ENCODE measurements around the gene MED27.

The MED27 gene

DNA sequence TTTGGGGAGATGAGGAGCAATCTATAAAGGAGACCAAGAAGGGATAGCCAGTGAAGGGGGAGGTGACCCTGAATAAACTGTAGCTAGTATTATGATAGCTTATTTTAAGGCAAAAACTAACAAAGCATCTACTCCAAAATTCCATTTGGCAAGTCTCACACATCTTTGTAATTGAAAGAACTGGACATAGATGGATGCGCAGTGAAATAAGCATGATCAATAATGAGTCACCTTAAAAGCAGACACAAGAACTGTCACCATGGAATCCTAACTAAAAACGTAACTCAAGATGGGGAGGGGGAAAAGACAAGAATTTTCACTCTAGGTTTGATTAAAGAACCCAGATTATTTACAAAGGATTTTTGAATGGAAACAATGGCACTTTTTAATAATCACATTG, 164.5 kb downstream of the MED27 start:
- no peak for DNase-seq
- in situ Hi-C loops (cut with MboI; ENCODE audit: low pct_unique_long_range_greater_than_20kb, low sequenced_read_pairs) = no loop called here

DNA sequence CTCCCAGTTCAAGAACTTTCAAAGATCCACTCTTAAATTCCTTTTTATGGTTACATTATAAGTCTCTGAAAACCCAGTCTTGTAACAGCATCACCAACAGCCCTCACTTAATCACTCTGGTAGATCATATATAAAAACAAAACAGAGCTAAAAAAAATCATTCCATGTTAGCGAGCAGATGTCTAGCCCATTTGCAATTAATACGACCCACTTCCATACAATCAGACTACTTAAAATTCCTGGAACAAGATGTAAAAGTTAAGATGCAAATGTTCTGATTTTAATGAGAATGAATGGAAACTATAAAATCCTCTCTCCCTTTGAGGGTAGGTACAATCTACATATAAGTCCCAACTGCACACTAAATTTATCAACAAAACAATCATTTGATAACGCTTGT, 167.0 kb downstream of the MED27 start:
- in situ Hi-C loops (cut with MboI; ENCODE audit: low pct_unique_long_range_greater_than_20kb, low sequenced_read_pairs) = no loop called here
- no peak for DNase-seq

DNA sequence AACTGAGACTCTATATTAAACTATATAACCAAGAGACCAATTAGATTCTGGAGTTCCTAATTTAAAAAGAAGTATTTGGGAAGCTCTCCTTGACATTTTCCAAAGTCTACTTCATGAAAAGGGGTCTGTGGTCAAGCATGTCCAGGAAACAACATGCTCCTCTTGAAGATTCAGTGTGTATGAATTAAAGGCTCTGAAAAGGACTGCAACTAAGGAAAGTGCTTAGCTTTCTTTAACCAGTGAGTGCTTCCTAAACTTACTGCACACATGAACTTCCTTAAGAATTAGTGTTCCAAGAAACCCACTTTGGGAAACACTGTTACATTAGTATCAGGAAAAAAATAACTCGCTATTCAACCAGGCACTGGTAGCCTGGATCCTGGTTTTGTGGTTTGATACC, 167.6 kb downstream of the MED27 start:
- in situ Hi-C loops (cut with MboI; ENCODE audit: low pct_unique_long_range_greater_than_20kb, low sequenced_read_pairs) = no loop called here

DNA sequence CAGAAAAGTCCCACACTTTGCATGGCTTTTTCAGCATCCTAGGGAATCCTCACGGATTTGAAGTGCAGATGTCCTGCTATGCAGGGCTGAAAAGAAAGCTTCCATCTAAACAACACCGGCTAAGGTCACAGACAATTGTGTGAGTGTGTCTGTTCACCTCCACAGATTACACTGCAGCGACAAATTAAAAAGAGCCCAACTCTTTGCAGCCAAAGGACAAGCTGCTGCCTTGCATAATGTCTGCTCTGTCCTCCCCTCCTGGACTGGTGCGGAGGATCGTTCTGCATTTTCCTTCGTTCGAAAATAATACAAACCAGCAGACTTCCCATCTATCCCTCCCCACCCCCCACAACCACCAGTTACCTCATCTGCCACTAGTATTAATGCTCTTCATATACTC, 169.1 kb downstream of the MED27 start:
- DNase-seq = no peak
- in situ Hi-C loops (cut with MboI; ENCODE audit: low pct_unique_long_range_greater_than_20kb, low sequenced_read_pairs) = no loop called here

More for the DNA sequence above, 167.6 kb downstream of the MED27 start:
- DNase-seq = no peak

DNA sequence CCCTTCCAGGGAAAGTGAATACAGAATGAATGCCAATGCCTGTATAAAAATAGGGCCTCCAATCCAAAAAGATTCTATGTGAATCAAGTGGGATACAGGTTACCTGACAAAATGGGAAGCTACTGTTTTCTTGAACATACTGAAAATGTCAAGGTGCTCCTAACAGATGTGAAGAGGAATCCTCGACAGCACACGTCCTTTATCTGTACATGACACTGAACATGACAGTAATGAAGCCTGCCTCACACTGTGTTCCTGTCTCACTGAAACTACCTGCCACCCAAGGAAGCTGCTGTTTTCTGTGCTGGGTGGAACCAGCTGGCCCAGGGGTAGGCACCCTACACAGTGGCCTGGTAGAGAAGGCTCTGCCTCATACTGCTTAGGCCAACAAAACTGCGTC, 174.5 kb downstream of the MED27 start:
- DNase-seq = no peak
- in situ Hi-C loops (cut with MboI; ENCODE audit: low pct_unique_long_range_greater_than_20kb, low sequenced_read_pairs) = no loop called here

DNA sequence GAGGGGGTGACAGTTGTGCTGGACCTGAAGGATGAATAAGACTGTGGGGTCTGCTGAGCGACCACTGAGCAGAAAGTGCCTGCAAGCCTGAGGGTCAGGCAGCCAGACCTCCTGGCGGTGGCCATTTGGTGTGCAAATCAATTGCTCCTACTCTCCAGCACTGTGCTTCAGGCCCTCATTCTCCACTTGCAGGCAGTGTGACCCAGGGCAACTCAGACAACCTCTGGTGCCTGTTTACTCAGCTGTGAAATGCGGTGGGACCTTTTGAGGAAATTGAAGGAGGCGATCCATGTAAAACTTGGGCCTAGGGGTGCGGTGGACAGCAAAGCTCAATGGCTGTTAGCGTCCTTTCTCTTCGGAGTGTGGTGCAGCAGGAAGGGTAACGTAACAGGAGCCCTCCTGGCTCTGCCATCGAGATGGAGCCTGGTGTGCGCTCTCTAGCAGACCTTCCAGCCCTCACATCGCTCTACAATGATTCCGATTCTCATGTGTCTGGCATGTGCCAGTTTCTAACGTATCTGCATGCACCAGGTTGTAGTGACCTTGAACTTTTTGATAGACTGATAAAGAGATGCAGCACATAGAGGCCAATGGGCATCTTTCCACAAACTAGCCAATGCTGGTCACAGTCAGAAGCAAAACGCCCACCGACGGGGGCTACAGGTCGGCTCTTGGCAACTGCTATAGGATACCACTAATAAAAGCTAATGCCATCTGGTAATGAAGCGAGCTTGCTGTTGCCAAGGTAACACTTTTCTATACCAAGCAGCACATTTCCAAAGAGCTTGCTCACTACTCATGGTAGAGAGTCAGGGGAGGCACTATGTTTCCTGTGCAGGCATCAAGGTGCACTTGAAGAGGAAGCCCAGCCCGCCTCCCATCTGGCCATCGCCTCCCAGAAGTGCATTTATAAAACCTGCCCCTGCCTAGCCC, 180.1 kb downstream of the MED27 start:
- DNase-seq = no peak
- in situ Hi-C loops (cut with MboI; ENCODE audit: low pct_unique_long_range_greater_than_20kb, low sequenced_read_pairs) = no loop called here

DNA sequence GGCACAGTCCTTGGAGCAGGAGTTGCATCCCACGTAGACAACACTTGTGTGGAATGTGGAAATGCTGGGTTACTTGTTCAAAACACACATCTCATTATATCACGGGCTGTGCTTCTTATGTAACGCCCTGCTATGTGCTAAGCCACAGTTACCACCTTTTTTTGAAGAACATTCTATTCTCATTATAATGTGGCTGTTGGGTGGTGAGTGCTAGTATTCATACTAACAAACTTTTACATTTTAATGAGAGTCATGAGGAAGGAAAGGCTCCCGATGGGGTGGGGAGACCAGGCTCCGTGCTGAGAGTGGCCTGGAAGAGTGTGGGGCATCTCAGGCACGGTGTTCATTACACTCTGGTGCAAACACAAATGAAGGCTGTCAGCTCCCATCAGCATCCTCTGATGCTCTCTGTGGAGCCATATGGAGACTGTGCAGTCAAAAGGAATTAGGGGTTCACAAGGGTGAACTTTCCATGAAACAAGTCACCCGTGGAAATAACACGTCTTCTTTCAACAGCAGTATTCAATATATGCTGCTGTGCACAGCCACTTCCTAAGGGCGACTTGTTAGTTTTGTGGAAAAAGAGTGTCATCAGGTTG, 186.7 kb downstream of the MED27 start:
- no peak for DNase-seq
- in situ Hi-C loops (cut with MboI; ENCODE audit: low pct_unique_long_range_greater_than_20kb, low sequenced_read_pairs) = no loop called here

DNA sequence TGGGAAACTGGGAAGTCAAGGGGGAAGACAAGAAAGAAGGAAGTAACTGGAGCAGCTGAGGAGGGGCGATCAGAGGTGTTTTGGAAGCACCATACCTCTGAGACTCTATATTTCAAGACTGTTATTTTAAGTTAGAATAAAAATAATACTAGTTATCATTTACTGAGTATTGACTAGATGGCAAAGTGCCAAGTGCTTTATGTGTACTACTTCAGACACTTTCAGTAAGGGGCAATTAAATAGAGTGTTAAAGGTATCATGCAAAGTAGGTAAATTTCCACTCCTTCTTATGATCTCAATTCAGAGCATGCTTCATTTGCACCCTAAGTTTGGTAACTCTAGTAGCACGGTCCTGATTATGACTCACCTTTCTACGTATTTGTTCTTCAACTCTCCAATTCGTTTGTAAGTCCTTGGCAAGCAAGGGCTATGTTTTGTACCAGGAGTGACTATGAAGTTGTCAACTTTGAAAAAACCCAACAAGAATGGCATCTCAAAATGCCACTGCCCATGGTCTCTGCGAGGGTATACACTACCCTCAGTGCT, 187.4 kb downstream of the MED27 start:
- no peak for DNase-seq
- in situ Hi-C loops (cut with MboI; ENCODE audit: low pct_unique_long_range_greater_than_20kb, low sequenced_read_pairs) = no loop called here

DNA sequence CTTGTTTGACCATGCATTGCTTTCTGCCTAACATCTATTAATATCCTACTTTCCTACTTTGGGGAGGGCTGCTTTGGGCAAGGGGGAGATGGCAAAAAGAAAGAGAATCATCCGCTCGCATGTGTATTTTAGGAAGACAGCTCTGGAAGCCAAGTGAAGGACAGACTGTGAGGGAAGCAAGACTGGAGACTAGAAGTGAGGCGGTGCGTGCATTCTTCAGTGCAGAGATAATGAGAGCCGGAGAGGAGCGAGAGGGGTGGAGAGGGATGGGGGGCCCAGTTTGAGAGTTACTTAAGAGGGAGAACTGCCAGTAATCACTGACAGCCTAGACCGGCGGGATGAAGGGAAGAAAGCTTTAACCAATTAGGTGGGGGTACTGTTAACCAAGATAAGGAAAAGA, 188.1 kb downstream of the MED27 start:
- in situ Hi-C loops (cut with MboI; ENCODE audit: low pct_unique_long_range_greater_than_20kb, low sequenced_read_pairs) = no loop called here
- DNase-seq = no peak

DNA sequence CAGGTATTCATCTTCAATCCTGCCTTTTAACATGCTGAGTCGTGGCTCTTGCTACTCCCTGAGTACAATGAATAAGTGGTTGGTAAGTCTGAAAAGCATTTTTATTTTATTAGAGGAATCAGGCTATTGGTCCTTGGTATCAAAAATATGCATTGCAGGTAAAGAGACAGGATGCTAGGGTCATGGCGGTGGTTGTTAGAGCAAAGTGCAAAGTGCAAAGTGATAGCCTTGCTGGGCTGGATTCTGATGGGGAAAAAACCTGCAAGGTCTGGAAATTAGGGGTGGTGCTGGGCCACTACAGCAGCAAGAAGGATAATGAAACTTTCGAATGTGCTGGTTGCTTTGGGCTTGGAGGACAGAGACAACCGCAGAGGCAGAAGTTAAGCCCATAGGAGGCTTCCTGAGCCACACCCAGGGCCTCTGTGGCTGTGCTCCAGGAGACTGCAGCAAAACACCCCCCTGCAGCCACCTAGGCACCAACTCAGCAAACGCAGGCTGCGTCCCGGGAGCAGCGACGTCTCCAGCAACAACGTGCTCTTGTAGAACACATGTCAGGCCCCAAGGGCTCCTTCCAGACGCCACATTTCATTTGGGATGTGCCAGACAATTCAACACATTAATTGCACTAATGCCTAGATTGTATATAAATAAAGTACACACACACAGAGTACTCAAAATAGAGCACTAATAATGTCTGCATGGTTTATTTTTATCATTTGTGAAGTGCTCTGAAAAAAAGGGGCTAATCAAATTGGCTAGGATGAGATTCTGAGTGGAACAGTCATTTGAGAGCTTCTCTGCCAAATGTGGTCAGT, 190.0 kb downstream of the MED27 start:
- in situ Hi-C loops (cut with MboI; ENCODE audit: low pct_unique_long_range_greater_than_20kb, low sequenced_read_pairs) = no loop called here
- DNase-seq = no peak

DNA sequence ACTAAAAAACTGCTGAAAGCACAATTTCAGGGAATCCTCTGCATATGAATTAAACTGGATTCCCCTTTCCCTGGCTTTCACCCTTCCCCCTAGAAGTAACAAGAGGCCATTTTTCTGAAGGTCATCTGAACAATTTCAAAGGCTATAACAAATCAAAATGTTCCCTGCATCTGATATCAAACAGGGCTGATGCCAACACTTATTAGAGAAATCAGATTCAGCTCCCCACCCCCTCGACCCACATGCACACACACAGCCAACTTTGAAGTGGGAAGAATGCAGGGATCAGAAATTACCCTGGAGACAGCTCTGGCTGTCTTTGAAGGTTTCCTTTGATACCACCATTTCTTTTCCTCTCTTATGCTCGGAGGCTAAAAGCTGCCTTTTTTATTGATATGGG, 190.7 kb downstream of the MED27 start:
- no peak for DNase-seq
- in situ Hi-C loops (cut with MboI; ENCODE audit: low pct_unique_long_range_greater_than_20kb, low sequenced_read_pairs) = no loop called here

DNA sequence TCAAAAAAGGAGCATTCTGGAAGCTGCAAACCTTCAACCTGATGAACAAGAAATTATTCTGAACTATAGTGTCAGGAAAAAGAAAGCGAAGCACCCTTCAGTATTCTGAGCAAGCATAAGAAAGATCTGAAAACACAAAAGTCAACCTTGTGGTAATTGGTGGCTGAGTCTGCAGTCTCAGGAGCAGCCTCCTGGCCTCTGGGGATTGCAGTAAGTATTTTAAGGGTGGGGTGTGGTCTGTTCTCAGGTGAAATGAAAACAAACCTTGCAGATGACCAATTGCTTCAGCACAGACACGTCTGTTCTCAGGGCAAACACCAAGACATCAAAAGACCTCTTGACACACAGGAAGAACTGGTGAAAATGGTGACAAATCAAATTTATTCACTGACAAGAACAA, 192.0 kb downstream of the MED27 start:
- in situ Hi-C loops (cut with MboI; ENCODE audit: low pct_unique_long_range_greater_than_20kb, low sequenced_read_pairs) = no loop called here
- no peak for DNase-seq

DNA sequence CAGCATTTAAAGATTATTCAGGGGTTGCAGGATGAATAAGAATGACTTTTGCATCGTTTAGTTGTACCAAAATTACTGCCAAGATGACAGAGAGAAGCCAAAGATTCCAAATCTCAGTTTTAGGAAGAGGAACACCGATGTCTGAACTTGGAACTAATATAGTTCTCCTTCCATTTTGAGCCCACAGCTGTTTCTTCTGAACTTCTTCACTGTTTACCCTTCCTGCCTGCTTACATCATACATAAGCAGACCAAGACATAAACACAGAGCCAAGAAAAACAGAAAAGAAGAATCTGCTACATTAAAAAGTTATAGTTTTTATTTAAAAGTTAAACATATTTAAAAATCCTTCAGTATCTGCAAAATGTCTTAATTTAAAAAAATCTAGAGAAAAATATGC, 192.8 kb downstream of the MED27 start:
- in situ Hi-C loops (cut with MboI; ENCODE audit: low pct_unique_long_range_greater_than_20kb, low sequenced_read_pairs) = no loop called here
- no peak for DNase-seq

DNA sequence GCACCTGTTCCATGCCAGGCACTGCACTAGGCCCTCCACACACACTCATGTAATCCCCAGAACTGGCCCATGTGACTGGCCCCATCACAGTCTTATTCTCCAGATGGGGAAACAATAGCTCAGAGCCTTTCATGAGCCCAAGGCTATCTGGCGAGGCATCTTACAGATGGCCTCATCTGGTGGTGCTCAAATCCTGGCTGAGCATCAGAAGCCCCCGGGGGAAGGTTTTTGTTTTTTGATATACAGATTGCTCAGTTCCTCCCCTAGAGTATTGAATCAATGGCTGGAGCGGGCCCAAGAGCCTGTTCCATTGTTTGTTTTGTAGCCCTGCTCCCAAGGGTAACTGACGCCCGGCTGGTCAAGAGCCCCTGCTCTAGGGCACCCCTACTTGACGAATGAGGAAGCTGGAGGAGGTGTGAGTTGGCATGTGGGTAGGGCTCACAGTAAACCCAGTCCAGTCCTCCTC, 194.5 kb downstream of the MED27 start:
- no peak for DNase-seq
- in situ Hi-C loops (cut with MboI; ENCODE audit: low pct_unique_long_range_greater_than_20kb, low sequenced_read_pairs) = no loop called here

DNA sequence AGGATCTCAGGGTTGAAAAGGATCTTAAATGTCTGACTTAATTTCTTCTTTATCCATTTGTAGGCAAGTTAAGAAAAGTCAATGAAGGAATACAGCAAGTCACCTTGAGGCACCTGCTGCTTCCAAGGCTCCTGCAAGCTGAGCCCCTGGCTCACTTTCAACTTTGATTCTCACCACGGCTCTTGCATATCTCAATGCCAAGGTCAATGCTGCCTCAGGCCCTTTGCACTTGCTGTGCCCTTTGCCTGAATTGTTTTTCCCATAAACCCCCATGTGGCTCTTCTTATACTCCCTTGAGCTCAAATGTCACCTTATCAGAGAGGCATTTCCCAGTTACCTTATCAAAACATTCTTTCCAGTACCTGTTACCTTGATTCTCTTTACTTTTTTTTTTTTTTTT, 195.4 kb downstream of the MED27 start:
- in situ Hi-C loops (cut with MboI; ENCODE audit: low pct_unique_long_range_greater_than_20kb, low sequenced_read_pairs) = no loop called here
- no peak for DNase-seq

DNA sequence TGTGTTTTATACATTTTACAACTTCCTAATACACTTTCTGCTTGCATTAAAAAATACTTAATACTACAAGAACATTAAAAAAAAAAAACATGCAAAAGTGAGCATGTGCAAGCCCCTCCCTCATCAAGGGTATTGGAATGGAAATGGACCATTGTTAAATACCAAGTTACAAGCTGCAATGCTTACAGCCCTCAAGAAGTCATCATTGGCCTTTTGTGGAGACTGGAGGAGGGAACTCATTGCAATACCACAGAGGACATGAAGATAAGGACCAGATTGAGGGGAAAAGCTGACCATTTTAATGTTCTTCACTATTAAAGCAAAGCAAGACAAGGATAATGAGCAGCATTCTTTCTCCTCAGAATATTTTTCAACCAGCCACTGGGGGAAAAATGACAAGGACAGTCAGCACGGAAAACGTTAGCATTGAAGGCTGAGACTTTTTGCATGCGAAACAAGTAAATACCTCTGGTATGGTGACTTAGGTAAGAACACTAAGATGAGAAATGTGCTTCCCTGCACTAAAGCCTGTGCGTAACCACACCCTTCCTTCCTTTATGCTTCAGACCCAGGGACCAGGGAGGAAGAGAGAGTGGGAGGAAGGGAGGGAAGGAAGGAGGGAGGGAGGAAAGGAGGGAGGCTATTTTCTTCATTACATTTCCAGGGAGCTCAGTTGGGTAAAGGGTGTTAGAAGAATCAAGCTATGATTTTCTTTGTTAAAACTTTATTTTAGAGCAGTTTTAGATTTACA, 198.7 kb downstream of the MED27 start:
- no peak for DNase-seq
- in situ Hi-C loops (cut with MboI; ENCODE audit: low pct_unique_long_range_greater_than_20kb, low sequenced_read_pairs) = no loop called here

DNA sequence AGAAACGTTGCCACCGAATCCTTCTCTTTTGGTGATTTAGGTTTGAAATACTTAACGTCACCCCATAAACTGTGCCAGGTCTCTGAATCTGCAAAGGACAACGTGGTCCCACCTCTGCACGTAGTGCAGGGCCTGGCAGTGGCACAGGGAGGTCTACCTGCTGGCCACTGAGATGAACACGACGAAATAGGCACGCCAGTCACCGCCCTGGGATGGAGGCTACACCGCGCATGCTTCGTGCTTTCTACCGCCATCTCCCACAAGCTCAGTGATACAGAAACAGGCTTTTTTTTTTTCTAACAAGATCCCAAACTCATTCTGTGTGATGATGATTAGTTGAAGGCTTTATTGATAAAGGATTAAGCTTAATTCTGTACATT, 199.8 kb downstream of the MED27 start:
- DNase-seq = no peak
- in situ Hi-C loops (cut with MboI; ENCODE audit: low pct_unique_long_range_greater_than_20kb, low sequenced_read_pairs) = no loop called here

DNA sequence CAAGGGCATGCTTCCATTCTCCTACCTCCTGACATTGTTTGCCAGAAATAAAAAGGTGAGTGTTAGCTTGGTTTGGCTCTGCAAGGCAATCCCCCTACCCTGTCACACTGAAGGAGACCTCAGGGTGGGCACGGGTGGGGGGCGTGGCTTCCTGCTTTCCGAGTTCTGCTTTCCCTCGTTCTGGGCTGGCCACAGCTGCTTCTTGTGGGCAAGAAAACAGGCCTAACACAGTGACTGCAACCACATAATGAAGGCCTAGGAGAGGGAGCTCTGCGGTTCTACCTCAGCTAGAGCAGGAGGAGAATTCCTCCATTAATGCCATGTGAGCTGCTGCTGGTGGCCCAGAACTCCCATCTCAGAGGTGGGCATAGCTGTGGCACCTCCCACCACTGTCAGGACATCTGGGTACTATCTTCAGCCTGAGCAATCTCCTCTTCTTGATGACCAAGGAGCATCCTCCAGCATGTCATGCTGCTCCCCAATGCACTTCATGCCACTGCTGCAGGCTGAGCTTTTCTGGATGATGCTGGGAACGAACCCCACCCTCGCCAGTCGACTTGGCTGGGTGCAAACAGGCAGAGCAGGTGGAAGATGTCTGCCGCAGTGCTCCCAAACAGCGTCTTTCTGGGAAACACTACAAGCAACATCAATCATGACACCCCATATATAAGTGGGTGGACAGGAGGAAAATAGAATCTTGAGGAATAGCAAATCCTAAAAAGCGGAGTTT, 200.3 kb downstream of the MED27 start:
- DNase-seq = peak; percentile 14
- in situ Hi-C loops (cut with MboI; ENCODE audit: low pct_unique_long_range_greater_than_20kb, low sequenced_read_pairs) = no loop called here
